A172 (cell line): ENCODE data around the gene TAF5L. TPM values are rescaled to one million over a fixed set of nuclear protein-coding genes. Genes with fewer than 3 reads are reported as not detected.
"Not testable (repeated sequence)": the region's sequence is repeated elsewhere in the genome, so short reads cannot be mapped to it uniquely, and the experiment has no call there.

Experiments
- DNase-seq: peaks from one replicate; pipeline ENCODE4 v3.0.0-alpha.2; 2015; ENCODE audit warnings: low spot score
- total RNA-seq: library from RNA; depleted of rRNA; stranded (reverse); fragments of >200 nt; shearing (Covaris generic); gene quantifications from 2 replicates; pipeline ENCODE4 v1.2.3, GENCODE V29; 2014

The TAF5L gene
- total RNA-seq, 1 experiment from 2014 or later: 24.4 TPM

DNA sequence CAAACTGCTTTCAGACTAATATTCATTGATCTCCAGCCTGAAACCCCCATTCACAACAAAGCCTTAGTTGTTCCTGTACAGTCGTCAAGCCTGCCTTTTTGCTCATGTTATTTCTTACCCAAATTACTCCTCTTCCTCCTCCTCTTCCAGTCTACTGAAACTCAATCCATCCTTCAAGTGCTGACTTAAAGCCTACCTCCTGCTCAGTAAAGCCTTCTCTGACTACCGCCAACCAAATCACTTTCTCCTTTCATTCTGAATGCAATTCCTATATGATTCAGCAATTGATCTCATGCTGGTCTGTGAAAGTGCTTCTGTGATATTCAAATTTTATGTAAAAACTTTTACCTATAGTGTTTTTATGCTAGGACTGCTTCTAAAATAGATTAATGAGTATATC is 18.6 kb downstream of the TAF5L start:
- DNase-seq: no peak

DNA sequence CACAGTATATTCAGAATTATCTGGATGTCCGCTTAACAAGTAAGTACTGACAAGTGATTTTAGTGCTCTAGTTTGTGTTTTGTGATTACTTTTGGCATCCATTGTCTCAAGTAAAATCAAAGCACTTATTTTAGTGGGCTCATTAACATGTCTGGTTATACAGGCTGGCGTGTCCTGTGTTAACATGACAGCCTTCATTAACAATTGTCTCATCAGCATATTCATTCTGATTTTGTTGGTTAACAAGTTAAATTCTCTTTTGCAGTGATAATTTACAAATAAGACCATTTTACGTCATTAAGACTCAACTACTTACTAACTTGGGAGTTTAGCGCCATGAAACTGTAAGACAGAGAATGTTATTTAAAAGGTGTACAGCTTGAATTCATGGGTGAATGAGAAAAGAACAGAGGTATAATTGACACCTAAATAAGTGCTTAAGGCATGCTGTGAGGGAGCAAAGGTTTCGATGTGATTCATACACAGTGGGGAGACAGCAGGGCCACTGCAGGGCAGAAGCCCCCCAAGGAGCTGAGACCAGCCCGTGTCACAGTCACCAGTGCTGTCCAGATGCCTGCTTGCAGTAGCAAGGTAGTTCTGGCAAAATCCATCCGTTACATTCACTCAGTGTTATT is 22.4 kb downstream of the TAF5L start:
- DNase-seq: no peak

DNA sequence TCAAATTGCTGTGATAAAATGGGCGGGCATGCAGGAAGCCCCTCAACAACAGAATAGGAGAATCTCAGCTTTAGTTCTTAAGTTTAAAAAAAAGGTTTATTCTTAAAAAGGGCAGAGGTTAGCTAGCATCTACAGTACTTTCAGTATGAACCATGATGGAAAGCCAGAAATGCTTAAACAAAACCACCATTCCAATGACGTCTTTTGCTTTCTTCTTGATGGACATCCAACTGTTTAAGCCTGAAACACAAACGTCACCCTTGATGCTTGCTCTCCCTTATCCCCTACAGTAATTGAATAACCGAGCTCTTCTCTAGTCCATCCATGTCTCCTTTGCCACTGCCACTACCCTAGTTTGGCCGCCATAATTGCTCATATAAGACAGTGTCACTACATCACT is 25.7 kb downstream of the TAF5L start:
- DNase-seq: no peak

DNA sequence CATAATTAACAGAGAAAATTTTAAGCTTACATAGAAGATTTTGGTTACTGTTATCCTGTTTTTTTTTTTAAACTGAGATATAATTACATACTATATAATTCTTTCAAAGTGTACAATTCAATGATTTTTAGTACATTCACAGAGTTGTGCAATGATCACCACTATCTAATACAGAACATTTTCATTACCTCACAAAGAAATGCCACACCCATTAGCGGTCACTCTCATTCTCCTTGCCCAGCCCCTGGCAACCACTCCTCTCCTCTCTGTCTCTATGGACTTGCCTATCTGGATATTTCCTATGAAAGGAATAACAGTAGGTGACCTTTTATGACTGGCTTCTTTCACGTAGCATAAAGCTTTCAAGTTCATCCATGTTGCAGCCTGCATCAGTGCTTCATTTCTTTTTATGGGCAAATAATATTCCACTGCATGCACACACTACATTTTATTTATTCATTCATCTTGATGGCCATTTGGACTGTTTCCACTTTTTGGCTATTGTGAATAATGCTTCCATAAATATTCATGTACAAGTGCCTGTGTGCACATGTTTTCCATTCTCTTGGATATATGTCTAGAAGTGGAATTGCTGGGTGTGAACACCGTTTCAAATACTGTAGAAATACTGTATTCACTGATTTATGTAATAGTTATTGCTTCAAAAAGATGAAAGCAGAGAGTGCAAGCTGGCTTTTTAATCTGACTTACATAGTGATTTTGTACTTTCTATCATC is 26.5 kb downstream of the TAF5L start:
- no peak for DNase-seq

DNA sequence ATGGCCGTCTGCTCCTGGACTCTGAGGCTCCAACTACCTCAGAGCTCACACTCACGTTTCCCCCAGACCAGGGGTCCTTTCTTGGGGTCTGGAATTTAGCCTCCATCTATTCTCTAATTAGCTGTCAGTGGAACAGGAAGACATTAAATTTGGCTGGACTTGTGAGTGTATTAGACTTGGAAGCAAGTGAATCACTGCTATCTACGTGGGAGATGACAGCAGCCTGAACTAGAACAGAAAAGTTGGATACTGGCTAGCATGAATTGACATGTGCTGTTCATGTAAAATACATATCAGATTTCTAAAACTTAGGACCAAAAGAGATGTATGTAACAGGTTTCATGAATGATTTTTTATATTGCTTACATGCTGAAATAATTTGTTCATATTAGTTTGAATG is 28.0 kb downstream of the TAF5L start:
- DNase-seq: no peak

DNA sequence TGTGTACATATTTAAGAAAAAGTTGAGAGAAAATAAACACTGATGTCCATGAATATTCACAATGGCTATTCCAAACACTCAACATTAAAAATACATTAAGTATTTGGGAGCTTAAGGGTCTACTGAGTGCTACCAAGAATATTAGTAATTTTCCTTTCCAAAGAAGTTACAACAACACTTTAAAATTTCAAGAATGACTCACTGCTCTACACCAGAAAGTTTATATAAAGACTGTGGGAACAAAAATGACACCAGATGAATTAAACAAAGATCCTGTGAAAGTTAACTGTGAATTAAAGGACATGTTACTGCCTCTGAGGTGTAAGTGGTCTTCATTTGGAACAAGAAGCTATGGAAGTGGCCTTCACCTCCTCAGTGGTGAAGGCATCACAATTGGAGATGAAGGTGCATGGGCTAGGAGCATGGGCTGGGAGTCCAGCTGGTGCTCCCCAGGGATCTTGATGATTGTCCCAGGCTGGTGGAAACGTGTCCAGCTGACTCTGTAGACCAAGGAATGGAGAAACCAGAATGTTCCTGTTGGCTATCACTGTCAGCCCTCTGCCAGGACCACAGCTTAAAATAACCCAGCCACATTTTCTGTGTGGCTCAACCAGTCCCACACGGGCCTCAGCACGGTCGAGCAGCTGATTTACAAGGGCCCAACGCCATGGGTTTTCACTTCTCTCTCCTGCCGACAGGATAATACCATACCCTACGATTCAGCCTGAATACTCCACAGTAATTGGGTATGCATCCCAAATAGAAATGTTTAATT is 28.8 kb downstream of the TAF5L start:
- DNase-seq: peak; percentile 34

DNA sequence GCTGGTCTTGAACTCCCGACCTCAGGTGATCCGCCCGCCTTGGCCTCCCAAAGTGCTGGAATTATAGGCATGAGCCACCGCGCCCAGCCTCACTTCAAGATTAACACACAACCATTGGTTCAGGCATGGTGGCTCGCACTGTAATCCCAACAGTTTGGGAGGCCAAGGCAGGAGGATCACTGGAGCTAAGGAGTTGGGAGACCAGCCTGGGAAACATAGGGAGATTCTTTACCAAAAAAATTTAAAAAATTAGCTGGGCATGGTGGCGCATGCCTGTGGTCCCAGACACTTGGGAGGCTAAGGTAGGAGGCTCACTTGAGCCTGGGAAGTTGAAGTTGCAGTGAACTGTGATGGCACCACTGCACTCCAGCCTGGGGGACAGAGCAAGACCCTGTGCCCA is 30.0 kb downstream of the TAF5L start:
- not testable (repeated sequence) for DNase-seq

DNA sequence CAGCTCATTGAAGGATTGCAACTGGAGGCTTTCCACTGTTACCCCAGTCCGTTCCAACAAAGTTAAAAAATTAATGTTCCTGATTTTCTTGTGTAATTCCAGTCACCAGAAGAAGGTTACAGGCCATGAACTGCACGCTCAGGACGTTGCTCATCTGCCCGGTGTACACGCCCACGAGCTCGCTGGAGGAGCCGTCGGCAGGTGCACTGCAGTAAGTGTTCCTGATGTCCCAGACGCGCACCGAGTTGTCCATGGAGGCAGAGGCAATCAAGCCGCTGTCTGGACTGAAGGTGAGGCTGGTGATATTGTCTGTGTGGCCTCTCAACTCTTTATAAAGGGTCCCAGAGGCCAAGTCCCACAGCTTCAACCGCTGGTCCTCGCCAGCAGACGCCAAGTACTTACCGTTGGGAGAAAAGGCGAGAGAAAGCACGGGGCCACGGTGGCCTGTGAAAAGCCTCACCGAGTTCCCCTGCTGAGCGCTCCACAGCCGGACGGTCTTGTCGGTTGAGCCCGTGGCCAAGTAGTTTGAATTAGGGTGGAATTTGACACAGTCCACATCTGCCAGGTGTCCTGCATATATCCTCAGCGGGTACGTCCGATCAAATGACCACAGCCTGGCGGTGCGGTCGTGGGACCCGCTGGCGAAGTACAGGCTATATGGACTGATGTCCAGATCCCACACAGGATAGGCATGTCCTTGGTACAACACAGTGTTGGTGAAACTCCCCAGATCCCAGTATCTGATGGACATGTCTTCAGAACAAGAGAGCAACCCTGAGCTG is 31.5 kb downstream of the TAF5L start:
- no peak for DNase-seq

DNA sequence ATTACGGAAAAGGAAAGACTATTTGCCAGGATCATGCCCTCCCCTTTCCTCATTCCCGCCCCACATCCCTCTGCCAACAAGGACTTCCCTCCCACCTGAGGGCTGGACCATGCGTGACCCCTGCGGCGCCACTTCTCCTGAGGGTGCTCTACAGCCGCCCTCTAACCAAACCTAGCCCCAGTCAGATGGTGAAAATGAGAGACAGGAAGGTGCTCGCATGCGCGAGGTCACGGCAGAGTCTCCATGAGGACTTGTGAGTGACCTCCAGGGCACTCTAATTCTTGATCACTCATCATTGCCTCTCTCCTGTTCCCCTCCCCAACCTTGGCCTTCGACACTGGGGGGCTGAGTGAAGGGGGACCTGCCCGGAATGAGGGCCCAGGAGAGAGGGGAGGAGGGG is 32.1 kb downstream of the TAF5L start:
- no peak for DNase-seq

DNA sequence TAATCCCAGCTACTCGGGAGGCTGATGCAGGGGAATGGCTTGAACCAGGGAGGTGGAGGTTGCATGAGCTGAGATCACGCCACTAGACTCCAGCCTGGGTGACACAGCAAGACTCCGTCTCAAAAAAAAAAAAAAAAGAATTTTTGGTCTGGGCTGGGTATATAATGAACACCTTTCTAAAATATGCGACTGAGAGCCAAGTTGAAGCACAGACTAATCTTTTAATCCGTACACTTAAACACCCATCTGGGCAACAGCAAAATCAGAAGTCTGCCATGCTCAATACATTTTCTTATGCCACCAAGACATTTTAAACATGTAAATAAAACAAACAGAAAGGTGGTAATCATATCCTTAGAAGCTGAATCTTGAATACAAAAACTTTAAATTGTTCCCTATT is 35.8 kb downstream of the TAF5L start:
- no peak for DNase-seq

DNA sequence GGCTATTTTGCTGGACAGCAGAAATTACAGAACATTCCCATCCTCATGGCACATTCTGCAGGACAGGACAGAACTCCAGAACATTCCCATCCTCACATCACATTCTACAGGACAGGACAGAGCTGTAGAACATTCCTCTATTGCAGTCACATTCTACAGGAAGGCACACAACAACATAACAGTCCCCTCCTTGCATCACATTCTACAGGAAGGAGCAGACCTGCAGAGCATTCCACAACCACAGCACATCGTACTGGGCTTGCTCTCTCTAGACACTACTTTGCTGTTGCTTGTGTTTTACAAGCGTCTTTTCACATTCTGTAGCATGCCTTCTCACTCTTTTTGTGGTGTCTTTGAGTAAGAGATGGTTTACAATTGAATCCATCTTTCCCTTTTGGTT is 40.6 kb downstream of the TAF5L start:
- DNase-seq: no peak

DNA sequence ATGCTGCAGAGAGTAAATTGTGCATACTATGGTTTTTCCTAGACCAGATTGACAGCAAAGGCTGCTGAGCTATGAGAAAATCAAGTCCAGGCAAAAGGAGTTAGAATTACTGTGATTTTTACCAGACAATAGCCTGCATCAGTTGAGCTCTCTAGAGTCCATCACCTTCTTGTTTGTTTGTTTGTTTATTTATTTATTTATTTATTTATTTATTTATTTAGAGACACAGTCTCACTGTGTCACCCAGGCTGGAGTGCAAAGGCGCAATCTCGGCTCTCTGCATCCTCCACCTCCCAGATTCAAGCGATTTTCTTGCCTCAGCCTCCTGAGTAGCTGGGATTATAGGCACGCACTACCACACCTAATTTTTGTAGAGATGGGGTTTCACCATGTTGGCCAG is 43.2 kb downstream of the TAF5L start:
- no peak for DNase-seq

DNA sequence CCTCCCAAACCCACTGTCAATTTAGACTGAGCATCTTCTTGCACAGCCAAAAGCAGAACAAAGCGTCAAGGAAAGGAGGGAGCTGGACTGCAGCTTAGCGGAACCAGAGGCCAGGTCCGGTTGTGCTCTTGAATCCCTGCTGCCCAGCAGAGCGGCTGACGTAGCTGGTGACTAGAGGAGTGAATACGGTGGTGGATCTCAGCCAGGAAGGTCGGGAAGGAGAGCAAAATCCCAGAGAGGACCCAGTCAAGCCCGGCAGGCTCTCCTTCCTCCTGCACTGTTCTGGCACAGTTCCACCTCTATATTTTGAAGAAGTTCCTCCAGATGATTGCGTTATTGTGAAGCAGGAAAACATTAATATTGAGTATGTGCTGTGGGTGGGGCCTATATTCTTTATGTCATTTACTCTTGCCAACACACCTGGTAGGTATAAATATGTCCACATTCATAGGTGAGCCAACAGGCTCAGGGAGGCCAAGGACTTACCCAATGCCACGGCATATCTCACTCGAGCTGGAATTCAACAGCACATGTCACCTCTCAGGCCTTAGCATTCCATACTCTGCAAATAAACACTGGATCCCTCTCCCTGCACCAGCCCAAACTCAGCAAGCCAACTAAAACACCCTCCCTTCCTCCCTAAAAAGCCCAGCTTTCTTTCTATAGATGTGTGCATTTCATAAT is 43.8 kb downstream of the TAF5L start:
- no peak for DNase-seq

DNA sequence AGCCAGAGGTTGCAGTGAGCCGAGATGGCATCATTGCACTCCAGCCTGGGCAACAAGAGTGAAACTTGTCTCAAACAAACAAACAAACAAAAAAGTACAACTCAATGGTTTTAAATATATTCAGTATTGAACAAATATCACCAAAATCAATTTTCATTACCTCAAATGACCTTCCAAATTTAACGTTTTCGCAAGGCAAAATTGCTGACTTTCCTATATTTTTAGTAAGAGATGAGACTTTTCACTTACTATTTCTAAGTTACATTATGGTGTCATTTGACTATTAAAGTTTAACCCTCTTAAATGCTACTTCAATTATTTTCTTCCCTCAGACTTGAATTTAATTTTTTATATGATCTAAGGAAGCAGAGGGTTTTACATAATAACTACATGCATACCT is 44.4 kb downstream of the TAF5L start:
- DNase-seq: no peak

DNA sequence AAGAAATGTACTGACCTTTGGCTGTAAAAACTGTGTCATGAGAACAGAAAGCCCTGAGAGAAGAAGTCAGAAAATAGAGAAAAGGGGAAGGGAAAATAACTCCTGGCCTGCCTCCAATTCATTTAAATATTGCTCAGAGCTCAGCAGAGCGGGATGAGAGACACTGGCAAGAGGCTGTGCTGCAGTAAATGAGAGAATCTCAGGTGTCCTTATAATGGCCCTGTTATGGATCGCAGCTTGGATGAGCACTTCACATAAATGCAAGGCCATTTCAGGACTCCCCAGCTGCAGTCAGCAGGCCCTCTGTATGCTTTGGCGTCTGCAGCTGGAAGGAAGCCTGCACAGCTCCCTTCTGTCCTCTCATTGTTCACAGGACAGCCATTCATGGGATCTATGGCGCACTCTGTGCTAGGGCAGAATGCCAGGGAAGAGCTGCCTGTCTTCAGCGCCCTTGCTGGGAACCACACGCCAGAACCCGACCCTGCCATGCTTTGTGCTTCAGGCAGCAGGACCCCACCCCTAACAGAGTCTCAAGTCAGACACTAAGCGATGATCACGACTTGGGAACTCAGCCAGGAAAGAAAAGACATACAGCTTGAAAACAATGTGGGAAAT is 46.8 kb downstream of the TAF5L start:
- DNase-seq: no peak

DNA sequence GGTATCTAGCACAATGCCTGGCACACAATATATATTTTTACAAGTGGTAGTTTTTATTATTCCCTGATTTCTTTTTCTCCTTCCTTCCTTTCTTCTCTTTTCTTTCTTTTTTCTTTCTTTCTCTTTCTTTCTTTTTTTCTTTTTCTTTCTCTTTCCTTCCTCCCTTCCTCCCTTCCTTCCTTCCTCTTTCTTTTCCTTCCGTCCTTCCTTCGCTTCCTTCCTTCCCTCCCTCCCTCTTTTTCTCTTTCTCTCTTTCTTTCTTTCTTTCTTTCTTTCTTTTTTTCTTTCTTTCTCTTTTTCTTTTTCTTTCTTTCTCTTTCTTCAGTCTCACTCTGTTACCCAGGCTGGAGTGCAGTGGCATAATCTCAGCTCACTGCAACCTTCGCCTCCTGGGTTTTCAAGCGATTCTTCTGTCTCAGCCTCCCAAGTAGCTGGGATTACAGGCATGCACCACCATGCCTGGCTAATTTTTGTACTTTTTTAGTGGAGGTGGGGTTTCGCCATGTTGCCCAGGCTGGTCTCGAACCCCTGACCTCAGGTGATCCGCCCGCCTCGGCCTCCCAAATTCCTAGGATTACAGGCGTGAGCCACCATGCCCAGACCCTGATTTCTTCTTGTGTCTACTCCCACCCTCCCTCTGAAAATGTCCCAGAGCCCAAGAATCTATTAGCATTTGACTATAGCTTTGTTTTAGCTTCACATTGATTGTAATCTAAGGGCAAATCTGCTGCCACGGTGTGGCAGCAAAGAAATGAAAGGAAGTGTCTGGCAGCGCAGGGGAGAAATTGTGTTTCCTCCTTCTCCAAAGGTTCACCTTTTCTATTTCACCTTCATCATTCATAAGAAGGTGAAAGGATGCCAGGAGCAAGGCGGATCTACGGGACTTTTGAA is 47.5 kb downstream of the TAF5L start:
- DNase-seq: no peak

DNA sequence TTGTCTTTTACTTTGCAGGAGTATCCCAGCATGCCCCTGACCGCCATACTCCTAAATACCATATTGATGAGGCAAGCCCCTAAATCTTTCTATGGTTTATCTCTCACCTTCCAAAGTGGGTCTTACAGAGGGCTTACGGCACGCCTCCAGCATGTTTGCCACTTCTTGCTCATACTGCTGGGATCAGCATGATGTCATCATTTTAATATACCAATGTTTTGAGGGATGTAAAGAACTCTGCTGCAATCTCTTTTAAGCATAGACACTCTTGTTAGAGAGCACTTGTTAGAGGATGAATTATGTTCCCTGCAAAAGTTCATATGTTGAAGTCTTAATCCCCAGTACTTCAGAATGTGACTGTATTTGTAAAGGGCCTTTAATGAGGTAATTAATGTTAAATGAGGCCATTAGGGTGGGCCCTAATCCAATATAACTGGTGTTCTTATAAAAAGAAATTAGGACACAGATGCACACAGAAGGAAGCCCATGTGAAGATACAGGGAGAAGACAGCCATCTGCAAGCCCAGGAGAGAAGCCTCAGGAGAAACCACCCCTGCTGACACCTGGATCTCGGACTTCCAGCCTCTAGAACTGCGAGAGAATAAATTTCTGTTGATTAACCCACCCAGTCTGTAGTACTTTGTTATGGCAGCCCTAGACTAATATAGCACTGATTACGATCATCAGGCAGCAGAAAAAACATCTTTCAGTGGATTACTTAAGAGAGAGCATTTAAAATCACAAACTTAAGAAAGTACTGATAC is 51.1 kb downstream of the TAF5L start:
- DNase-seq: no peak

DNA sequence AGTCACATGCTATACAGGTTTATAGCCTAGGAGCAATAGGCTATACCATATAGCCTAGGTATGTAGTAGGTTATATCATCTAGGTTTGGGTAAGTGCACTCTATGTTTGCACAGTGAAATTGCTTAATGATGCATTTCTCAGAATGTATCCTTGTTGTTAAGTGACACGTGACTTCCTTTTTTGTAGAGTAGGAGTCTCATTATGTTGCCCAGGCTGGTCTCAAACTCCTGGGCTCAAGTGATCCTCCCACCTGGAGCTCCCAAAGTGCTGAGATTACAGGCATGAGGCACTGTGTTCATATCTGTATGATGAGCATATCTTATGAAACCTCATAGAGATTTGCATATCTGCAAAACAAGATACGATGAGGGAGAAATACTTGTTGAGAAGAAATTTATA is 53.6 kb downstream of the TAF5L start:
- no peak for DNase-seq

DNA sequence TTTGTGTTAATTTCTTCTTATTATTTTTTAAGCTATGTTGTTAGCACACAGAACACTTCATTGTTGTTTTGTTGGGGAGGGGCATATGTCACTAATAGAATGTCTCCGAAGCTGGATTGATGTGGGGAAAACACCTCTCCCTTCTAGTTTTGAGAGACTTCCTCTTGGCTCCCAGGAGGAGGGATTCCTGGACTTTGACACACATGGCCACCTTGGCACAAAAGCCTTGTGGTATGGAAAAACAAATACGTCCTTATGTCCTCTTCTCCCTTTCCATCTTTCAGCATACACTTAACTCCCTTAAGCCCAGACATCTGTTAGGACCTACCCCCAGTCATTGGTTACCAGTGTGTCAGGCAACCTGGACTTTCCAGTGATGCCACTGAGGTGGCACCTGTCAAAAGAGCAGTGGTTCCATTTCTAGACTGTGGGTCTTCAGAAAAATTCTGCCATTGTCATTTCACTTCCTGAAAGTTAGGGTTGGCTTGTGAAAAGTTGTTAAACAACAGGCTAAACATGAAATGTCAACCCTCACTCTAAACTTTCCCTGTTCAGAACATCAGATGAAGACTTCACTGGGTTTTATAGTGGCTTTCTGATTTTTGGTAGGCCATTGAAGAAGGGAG is 54.9 kb downstream of the TAF5L start:
- no peak for DNase-seq
